GM20000 (cell line): ENCODE data around the gene CLP1.

Experiments
- DNase-seq: peaks from one replicate; pipeline ENCODE4 v3.0.0; 2012; ENCODE audit warnings: low spot score
- TF ChIP-seq, protein P1 (sequence below): IDR thresholded peaks from 2 replicates; pipeline ENCODE4 v1.5.1; 2012; ENCODE audit warnings: mild to moderate bottlenecking, control low read depth; ENCODE audit errors: extremely low read depth, missing control alignments

The CLP1 gene

DNA sequence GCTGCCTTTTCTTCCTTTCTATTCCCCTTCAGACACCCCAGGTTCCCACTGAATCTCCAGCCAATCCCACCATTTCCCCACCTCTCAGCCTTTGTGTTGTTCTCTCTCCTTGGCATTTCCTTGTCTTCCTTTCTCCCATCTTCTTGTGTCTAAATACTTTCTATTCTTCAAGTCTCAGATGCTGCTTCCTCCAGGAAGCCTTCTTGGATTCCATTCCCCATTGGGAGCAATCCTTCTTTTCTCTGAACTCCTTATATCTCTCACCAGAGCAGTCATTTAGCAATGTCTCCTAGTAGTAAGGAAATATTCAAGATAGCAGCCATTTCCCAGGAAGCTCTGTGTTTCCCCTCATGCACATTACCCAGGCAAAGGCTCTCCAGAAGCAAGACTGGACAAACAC, 23.3 kb upstream of the CLP1 start:
- DNase-seq = no peak
- TF ChIP-seq, protein P1, sequence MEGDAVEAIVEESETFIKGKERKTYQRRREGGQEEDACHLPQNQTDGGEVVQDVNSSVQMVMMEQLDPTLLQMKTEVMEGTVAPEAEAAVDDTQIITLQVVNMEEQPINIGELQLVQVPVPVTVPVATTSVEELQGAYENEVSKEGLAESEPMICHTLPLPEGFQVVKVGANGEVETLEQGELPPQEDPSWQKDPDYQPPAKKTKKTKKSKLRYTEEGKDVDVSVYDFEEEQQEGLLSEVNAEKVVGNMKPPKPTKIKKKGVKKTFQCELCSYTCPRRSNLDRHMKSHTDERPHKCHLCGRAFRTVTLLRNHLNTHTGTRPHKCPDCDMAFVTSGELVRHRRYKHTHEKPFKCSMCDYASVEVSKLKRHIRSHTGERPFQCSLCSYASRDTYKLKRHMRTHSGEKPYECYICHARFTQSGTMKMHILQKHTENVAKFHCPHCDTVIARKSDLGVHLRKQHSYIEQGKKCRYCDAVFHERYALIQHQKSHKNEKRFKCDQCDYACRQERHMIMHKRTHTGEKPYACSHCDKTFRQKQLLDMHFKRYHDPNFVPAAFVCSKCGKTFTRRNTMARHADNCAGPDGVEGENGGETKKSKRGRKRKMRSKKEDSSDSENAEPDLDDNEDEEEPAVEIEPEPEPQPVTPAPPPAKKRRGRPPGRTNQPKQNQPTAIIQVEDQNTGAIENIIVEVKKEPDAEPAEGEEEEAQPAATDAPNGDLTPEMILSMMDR = no peak

DNA sequence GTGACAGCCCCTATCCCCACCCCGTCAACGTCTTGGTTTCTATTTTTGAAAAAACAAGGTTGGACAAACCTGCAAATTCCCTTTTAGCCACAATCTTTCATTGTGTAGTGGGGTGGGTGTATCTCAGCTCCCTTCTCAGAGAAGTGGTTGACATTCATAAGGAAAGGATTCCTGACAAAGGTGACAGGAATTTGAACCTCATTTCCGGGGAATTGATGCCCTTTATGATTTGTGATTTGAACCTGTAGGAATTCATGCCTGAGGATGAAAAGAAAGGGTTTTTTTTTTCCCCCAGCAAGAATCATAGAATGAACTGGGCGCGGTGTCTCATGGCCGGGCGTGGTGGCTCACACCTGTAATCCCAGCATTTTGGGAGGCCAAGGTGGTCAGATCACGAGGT, 22.3 kb upstream of the CLP1 start:
- DNase-seq = no peak
- TF ChIP-seq, protein P1 = no peak

DNA sequence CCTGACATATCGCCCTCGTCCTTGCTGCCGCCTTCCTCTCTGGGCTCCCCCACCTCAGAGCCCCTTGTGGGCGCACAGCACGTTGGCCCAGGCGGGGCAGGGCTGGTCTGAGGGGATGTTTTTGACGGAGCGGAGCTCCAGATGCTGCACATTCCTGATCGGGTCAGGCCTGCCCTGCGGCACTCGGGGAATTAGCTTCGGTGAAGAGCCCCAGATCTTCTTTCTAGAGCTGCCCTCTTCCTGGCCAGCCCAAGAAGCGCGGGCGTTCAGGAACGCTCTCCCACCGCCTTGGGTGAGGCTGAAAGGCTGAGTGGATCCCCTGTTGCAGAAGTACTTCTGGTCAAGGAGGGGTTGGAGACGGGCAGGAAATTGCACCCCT, 19.9 kb upstream of the CLP1 start:
- TF ChIP-seq, protein P1 = no peak
- DNase-seq = no peak

DNA sequence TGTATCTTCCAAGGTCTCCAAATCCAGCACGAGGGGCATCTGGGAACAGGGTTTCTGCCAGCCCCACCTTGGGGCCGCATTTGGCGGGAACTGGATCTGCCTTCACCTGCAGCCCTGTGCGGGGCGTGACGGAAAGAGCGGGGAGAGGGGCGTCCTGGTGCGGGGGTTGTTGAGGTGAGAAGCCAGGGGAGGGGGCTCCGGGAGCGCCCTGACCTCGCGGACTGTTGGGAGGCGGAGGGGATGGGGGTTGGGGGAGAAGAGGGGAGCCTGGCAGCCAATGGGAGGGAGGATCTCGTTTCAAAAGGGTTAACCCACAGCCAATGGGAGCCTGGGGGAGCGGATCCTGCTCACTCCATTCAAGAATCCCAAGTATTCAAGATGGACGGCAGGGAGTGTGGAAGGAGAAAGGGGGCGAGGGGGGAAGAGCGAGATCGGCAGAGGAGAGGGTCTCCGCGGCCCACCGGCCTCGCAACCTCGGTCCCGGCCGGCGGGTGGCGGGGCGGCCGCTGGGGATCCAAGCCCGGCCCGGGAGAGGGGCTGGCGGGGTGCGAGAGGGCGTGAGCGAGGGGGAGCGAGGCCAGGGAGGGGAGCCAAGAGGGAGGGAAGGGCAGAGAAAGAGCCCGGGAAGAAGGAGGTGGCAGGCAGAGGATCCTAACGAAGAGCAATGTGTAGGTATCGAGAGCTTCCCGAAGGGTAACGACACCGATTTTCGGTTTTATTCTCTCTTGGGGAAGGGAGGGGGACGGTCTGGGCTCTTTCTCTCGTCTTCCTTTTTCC, 19.4 kb upstream of the CLP1 start:
- TF ChIP-seq, protein P1 = no peak
- peak; percentile 72 for DNase-seq

DNA sequence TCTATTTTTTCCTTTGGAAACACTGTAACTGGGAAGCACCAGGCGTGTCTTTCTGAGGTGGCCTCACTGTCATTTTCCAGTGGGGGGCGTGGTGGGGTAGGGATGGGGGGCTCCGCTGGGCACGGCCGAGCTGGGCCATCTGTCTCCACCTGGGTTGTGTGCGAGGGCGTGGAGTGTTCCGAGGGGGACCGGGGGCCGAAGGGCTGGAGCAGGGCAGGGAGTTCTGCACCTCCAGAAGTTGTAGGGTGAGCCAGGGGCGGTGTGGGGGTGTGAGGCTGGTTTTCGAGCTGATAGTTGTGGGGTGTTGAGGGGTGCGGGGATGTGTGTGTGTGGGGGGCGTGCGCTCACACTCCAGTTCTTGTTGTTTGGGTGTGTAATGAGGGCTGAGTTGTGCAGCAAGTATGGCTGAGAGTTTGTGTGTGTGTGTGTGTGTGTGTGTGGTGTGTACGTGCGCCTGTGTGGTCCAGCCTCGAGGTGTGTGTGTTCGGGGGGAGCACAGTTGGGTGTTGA, 18.7 kb upstream of the CLP1 start:
- TF ChIP-seq, protein P1 = no peak
- DNase-seq = no peak

DNA sequence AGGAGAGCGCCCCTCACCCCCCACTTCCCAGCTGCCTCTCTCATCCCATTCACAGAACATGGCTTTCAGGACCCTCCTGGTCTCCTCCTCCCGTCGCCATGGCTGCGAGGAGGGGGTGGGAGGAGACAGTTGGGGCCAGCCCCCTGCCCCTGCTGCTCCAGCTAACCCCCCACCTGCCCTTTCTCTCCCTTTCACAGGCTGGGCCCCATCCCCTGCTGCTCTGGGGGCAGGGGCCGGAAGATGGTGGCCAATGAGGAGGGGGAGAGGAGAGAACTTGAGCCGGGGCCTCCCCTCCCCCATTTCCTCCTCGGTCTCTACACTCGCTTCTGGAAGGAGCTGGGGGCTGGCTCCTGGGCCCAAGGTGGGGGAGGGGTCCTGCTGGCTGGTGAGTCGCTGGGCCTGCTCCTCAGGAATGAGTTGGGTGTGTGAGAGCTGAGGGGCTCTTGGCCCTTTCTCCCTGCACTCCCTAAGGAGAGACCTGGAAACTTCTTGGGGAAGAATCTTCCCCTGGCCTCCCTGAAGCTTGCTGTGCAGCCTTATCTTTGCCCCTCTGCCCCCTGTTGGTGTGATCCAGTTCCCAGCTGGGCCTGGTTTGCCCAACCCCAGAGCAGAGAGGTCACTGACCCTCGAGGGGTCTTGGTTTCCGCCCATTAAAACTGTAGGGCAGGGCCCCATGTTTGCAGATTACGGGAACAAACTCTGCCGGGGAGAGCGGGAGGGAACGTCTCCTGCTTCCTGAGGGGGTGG, 18.1 kb upstream of the CLP1 start:
- TF ChIP-seq, protein P1 = no peak
- DNase-seq = no peak
